Upper lobe of left lung (tissue), 4 donors: ENCODE data around the gene SEM1.

ENCODE experiments used
- POLR2A ChIP-seq, 4 donors: fragments of 450-650 bp; IDR thresholded peaks; one replicate each; pipeline ENCODE4 v1.5.1; 2016 to 2017; ENCODE audit warnings: antibody characterized with exemption in 4 of 4, mild to moderate bottlenecking in 2 of 4
- TF ChIP-seq, protein P1 (sequence below), 6 experiments: fragments of 450-650 bp in 4 of 6; fragments of 200-600 bp in 2 of 6; sonication (generic) in 2 of 6; IDR thresholded peaks; one replicate each; pipeline ENCODE4 v1.5.1; 2016 to 2019; ENCODE audit warnings: antibody characterized with exemption in 6 of 6

GRCh38 chr7:96675548-96675947, 34.1 kb downstream of the SEM1 start:
- no peak for TF ChIP-seq POLR2A (IDR thresholded peaks at IDR 0.05)
- TF ChIP-seq, protein P1, sequence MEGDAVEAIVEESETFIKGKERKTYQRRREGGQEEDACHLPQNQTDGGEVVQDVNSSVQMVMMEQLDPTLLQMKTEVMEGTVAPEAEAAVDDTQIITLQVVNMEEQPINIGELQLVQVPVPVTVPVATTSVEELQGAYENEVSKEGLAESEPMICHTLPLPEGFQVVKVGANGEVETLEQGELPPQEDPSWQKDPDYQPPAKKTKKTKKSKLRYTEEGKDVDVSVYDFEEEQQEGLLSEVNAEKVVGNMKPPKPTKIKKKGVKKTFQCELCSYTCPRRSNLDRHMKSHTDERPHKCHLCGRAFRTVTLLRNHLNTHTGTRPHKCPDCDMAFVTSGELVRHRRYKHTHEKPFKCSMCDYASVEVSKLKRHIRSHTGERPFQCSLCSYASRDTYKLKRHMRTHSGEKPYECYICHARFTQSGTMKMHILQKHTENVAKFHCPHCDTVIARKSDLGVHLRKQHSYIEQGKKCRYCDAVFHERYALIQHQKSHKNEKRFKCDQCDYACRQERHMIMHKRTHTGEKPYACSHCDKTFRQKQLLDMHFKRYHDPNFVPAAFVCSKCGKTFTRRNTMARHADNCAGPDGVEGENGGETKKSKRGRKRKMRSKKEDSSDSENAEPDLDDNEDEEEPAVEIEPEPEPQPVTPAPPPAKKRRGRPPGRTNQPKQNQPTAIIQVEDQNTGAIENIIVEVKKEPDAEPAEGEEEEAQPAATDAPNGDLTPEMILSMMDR (IDR thresholded peaks at IDR 0.05), result no peak
